Stomach smooth muscle (tissue), 2 donors: ENCODE measurements around the gene PSME3IP1.

Source experiments
- H3K27ac ChIP-seq: one replicate; pipeline ENCODE4 v1.7.0; 2013; ENCODE audit warnings: mild to moderate bottlenecking, low read length, inconsistent platforms
- H3K27me3 ChIP-seq, 2 donors: one replicate each; pipeline ENCODE4 v1.7.0; 2013; ENCODE audit warnings: low read length in 2 of 2; ENCODE audit not compliant: insufficient read depth in 2 of 2, control insufficient read depth in 1 of 2
- H3K36me3 ChIP-seq, 2 donors: one replicate each; pipeline ENCODE4 v1.7.0; 2013; ENCODE audit warnings: low read length in 2 of 2; ENCODE audit not compliant: control insufficient read depth in 2 of 2, insufficient read depth in 2 of 2
- H3K4me1 ChIP-seq: one replicate; pipeline ENCODE4 v1.7.0; 2013; ENCODE audit warnings: low read length; ENCODE audit not compliant: control insufficient read depth, insufficient read depth
- H3K4me3 ChIP-seq, 2 donors: one replicate each; pipeline ENCODE4 v1.7.0; 2013; ENCODE audit warnings: low read length in 2 of 2
- H3K9ac ChIP-seq, 2 donors: one replicate each; pipeline ENCODE4 v1.7.0; 2013; ENCODE audit warnings: low read length in 2 of 2, mild to moderate bottlenecking in 1 of 2
- H3K9me3 ChIP-seq, 2 donors: one replicate each; pipeline ENCODE4 v1.7.0; 2013; ENCODE audit warnings: low read length in 2 of 2; ENCODE audit not compliant: control insufficient read depth in 2 of 2
- donor health status: healthy.
- donor health status: Pancreatic carcinoma.

Gene PSME3IP1

DNA sequence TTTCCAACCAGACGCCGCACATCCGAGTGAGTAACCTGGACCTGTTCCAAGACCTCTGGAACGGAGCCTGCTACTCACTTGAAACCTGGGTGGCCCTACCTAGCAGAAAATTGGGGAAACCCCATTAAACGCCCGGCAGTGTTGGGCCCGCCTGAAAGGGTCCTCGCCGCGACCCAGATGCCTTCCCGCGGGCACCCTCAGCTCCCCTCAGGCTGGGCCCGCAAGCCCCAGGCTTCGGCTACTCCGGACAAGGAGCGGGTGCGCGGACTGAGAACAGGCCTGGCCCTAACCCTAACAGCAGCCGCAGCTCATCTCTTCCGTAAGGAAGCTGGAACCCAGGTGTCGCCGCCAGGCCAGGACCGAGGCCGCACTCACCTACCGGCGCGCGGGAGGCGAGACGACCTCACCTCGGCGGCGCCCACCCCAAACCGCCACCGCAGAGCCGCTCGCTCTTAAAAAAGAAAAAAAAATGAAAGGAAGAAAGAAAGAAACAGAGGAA is 344 bp downstream of the PSME3IP1 start:
- Histone ChIP-seq H3K9me3 (no peaks in the 10 kb centered on the region), H3K36me3 (no peaks in the 10 kb centered on the region), H3K9ac (peak overlapping the region; percentile 95), H3K4me3 (peak overlapping the region; percentile 84 to 96), H3K27me3 (no peaks in the 10 kb centered on the region), H3K27ac (peak overlapping the region; percentile 94), H3K4me1 (peaks cover 26% of the 10 kb centered on the region)

DNA sequence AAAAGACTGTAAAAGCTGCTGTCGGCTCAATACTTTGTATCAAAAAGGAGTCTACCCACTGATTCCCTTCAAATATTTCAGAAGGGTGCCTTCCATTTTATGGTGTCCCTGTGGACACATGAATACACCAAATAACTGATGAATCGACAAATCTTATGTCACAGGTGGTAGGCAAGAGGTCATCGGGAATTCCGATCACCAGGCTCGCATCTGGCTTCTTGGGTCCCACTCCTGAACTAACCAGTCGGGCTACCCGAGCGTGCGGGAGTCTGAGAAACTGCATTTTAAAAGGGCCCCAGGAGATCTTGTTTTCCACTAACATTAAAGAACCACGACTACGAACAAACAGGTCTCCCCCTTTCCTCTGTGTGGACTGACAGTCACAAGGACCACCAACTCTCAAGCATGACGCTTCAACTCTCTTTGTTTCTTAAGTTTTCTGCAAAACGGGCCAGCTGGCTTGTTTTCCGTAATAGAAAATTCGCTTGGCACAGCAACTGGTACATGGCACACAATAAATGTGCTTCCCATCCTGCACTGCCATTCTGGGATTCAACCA is 873 bp downstream of the PSME3IP1 start:
- Histone ChIP-seq H3K4me3 (peak overlapping the region; percentile 84 to 96), H3K27me3 (no peaks in the 10 kb centered on the region), H3K36me3 (no peaks in the 10 kb centered on the region), H3K9ac (peak overlapping the region; percentile 95), H3K4me1 (peaks cover 26% of the 10 kb centered on the region), H3K9me3 (no peaks in the 10 kb centered on the region), H3K27ac (peak overlapping the region; percentile 94)

DNA sequence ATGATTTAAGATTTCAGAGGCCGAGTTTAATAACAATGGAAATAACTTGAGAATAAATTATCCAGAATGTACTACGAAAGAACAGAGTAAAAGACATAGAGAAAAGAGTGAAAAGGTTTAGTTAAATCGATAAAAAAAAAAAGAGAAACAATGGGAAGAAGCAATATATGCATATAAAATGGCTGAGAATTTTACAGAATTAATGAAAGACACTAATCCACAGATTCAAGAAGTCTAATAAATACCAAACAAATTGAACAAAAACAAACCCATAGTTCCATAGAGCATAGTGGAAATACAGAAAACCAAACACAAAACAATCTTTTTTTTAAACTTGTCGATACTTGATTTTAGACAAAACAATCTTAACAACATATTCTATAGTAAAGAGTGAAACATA is 1.7 kb downstream of the PSME3IP1 start:
- Histone ChIP-seq H3K27ac (no peak overlapping the region), H3K9me3 (no peaks in the 10 kb centered on the region), H3K4me3 (no peak overlapping the region), H3K9ac (no peak overlapping the region), H3K4me1 (peaks cover 26% of the 10 kb centered on the region), H3K27me3 (no peaks in the 10 kb centered on the region), H3K36me3 (no peaks in the 10 kb centered on the region)

DNA sequence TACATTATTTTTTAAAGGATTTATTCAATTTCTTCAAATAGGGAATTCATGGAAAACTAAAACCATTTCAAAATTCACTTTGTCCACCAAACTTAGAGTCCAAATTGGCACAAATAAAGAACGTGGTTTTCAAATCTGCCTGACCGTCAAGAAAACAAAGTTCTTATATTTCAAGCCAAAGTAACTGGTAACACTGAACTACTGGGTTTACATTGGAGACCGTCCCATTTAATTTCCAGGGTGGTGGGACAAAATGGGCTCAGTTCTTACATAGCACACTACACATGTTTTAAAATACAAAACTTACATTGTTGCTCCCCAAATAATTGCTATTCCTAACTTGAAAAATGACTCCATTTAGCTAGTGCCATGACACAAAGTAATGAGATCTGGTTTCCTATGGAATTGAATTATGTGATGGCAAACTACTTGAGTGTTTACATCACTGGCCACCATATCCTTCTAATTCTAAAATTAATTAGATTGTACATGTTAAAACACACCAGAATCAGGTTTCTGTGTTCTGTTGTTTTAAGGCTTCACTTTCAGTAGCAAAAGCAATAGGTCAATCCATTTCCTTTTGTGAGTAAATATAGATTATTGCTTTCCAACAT is 6.5 kb downstream of the PSME3IP1 start:
- no peaks in the 10 kb centered on the region for H3K27me3 ChIP-seq
- H3K36me3 ChIP-seq = no peaks in the 10 kb centered on the region
- H3K27ac ChIP-seq = no peak overlapping the region
- H3K4me1 ChIP-seq = no peaks in the 10 kb centered on the region
- H3K4me3 ChIP-seq = no peak overlapping the region
- H3K9ac ChIP-seq = no peak overlapping the region
- no peaks in the 10 kb centered on the region for H3K9me3 ChIP-seq

DNA sequence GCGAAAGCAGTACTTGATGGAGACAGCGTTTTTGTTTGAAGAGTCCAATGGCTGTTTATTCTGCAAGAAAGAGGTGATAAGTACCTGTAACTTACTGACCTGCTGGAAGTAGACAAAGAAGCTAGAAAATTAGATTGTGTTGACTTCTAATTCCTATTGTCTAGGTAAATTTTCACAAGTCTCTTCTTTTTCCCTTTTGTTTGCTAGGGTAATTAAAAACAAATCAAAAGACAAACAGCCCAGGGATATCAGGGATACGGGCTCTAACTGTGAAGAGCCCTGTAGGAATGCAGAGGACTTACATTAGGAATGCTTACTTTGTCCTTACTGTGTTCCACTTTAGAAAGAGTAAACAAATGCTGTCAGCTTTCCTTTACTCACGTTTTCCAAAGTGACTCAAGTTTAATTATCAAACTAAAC is 7.0 kb downstream of the PSME3IP1 start:
- no peaks in the 10 kb centered on the region for H3K36me3 ChIP-seq
- H3K9me3 ChIP-seq = no peaks in the 10 kb centered on the region
- H3K4me1 ChIP-seq = no peaks in the 10 kb centered on the region
- no peak overlapping the region for H3K4me3 ChIP-seq
- H3K27me3 ChIP-seq = no peaks in the 10 kb centered on the region
- H3K9ac ChIP-seq = no peak overlapping the region
- H3K27ac ChIP-seq = no peak overlapping the region

DNA sequence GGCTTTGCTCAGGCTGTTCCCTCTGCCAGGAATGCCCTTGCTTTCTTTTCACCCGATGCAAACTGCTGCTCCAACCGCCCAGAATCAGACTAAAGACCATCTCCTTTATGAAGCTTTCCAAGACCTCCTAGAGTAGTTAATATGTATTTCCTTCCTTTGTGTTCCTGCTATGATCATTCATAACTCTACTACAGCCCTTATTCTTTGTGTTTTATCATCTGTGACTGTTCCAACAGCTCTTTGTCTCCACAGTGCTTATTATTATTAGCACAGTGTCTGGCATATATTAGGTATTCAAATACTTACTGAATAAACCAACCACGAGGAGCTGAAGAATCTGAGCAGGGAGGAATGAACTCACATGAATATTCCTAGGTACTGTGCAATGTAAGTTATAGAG is 7.6 kb downstream of the PSME3IP1 start:
- Histone ChIP-seq H3K9me3 (no peaks in the 10 kb centered on the region), H3K9ac (no peak overlapping the region), H3K27me3 (no peaks in the 10 kb centered on the region), H3K36me3 (peaks cover under 1% of the 10 kb centered on the region in 2 donors), H3K4me3 (no peak overlapping the region), H3K27ac (no peak overlapping the region), H3K4me1 (no peaks in the 10 kb centered on the region)

DNA sequence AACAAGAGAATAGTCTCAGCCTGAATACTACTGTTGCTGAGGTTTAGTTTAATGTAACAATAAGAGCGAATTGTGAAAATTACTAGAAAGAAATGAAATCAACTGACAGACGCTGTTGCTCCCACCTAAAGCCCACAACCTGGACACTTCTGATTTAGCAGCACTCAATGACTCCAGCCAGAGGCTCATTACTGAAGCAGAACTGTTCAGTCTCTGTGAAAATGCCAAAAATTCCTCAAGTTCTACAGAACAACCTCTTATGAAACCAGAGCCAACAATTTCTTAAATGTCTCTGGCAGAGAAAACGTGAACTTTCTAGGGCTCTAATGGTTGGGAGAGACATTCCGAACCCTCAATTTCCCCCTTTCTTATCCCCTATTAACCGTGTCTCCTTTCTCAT is 9.9 kb downstream of the PSME3IP1 start:
- no peaks in the 10 kb centered on the region for H3K9me3 ChIP-seq
- no peak overlapping the region for H3K27ac ChIP-seq
- H3K4me1 ChIP-seq = no peaks in the 10 kb centered on the region
- no peak overlapping the region for H3K4me3 ChIP-seq
- H3K9ac ChIP-seq = no peak overlapping the region
- H3K36me3 ChIP-seq = peaks cover 19 to 23% of the 10 kb centered on the region in 2 donors
- H3K27me3 ChIP-seq = no peaks in the 10 kb centered on the region

GRCh38 chr16:57172721-57173290 is 13.0 kb downstream of the PSME3IP1 start:
- peaks cover 28 to 31% of the 10 kb centered on the region in 2 donors for H3K36me3 ChIP-seq
- H3K4me3 ChIP-seq = no peak overlapping the region
- no peaks in the 10 kb centered on the region for H3K27me3 ChIP-seq
- no peak overlapping the region for H3K27ac ChIP-seq
- no peaks in the 10 kb centered on the region for H3K9me3 ChIP-seq
- no peaks in the 10 kb centered on the region for H3K4me1 ChIP-seq
- no peak overlapping the region for H3K9ac ChIP-seq

DNA sequence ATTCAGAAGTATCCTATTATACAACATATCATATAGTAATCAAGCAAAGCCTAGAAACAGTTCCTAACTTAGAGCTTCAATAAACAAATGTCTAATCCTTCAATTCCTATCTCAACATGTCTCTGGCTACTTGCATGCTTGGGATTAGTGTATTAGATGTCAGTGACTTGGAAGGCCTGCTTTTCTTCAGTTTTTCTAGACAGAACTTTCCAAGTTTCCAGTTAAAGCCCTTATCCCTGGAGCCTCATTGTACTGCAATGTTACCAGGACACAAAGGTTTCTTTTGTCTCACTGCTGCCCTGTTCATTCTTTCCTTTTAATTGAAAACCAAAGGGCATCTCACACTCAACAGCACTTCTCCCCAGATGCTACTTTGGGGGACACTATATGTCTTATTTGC is 16.5 kb downstream of the PSME3IP1 start:
- no peak overlapping the region for H3K9ac ChIP-seq

DNA sequence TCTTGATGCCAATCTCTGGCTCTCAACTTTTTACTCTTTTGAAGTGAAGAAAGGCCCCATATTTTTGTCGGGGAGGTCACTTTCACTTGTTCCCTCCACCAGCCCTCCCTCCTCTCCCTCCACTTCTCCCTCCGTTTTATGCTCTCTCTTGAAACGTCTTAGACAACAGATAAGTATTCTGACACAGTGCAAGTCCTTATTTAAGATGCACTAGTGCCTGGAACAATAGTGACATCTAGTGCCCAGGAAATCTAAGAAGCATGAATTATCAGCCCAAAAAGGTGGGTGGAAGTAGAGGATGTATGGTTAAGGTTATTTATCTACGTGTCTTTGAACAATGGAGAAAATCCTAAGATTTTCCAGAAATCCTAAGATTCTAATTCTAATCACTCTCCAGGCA is 17.9 kb downstream of the PSME3IP1 start:
- Histone ChIP-seq H3K27ac (no peak overlapping the region), H3K4me3 (no peak overlapping the region), H3K9ac (no peak overlapping the region), H3K27me3 (no peaks in the 10 kb centered on the region), H3K36me3 (peaks cover 57 to 62% of the 10 kb centered on the region in 2 donors), H3K4me1 (no peaks in the 10 kb centered on the region), H3K9me3 (no peaks in the 10 kb centered on the region)

More for the DNA sequence above, 16.5 kb downstream of the PSME3IP1 start:
- no peak overlapping the region for H3K27ac ChIP-seq
- H3K9me3 ChIP-seq = no peaks in the 10 kb centered on the region
- H3K27me3 ChIP-seq = no peaks in the 10 kb centered on the region
- H3K4me3 ChIP-seq = no peak overlapping the region
- no peaks in the 10 kb centered on the region for H3K4me1 ChIP-seq
- peaks cover 48 to 53% of the 10 kb centered on the region in 2 donors for H3K36me3 ChIP-seq

GRCh38 chr16:57167538-57167937 is 18.3 kb downstream of the PSME3IP1 start:
- Histone ChIP-seq H3K27ac (no peak overlapping the region), H3K4me3 (no peak overlapping the region), H3K4me1 (no peaks in the 10 kb centered on the region), H3K36me3 (peaks cover 53 to 58% of the 10 kb centered on the region in 2 donors), H3K27me3 (no peaks in the 10 kb centered on the region), H3K9me3 (no peaks in the 10 kb centered on the region), H3K9ac (no peak overlapping the region)
